Stimulated activated CD4-positive, alpha-beta T cell treated with anti-CD3 and anti-CD28 coated beads, Interleukin-2, amount 100 ng/mL, for 48 hours (primary cell): ENCODE measurements around the gene ATP1A4.

Source experiments
- DNase-seq, 2 donors: peaks; one replicate each; pipeline ENCODE4 v3.0.0-alpha.2; 2020

The ATP1A4 gene

GRCh38 chr1:160207771-160208556 is 56.6 kb downstream of the ATP1A4 start:
- DNase-seq = no peak

- DNase-seq = no peak
Measured at GRCh38 chr1:160208557-160209320, 57.3 kb downstream of the ATP1A4 start.

GRCh38 chr1:160209321-160210046 is 58.1 kb downstream of the ATP1A4 start:
- no peak for DNase-seq

GRCh38 chr1:160210561-160210960 is 59.2 kb downstream of the ATP1A4 start:
- no peak for DNase-seq

GRCh38 chr1:160211046-160211790 is 59.8 kb downstream of the ATP1A4 start:
- DNase-seq = no peak

- DNase-seq = no peak
Measured at GRCh38 chr1:160214481-160215140, 63.2 kb downstream of the ATP1A4 start.

- DNase-seq = no peak
Measured at GRCh38 chr1:160216301-160216700, 64.9 kb downstream of the ATP1A4 start.

GRCh38 chr1:160217481-160218051 is 66.2 kb downstream of the ATP1A4 start:
- no peak for DNase-seq

GRCh38 chr1:160219062-160219929 is 67.9 kb downstream of the ATP1A4 start:
- no peak for DNase-seq

GRCh38 chr1:160220301-160220700 is 68.9 kb downstream of the ATP1A4 start:
- no peak for DNase-seq

- DNase-seq = no peak
Measured at GRCh38 chr1:160221089-160221488, 69.7 kb downstream of the ATP1A4 start.

- no peak for DNase-seq
Measured at GRCh38 chr1:160222546-160222945, 71.1 kb downstream of the ATP1A4 start.

- no peak for DNase-seq
Measured at GRCh38 chr1:160224606-160225005, 73.2 kb downstream of the ATP1A4 start.

- no peak for DNase-seq
Measured at GRCh38 chr1:160225345-160225744, 73.9 kb downstream of the ATP1A4 start.

GRCh38 chr1:160226623-160227022 is 75.2 kb downstream of the ATP1A4 start:
- DNase-seq = no peak

- no peak for DNase-seq
Measured at GRCh38 chr1:160227034-160227433, 75.6 kb downstream of the ATP1A4 start.

- DNase-seq = no peak
Measured at GRCh38 chr1:160227561-160227960, 76.2 kb downstream of the ATP1A4 start.

GRCh38 chr1:160228431-160228830 is 77.0 kb downstream of the ATP1A4 start:
- no peak for DNase-seq

- no peak for DNase-seq
Measured at GRCh38 chr1:160232911-160233310, 81.5 kb downstream of the ATP1A4 start.
